Neural cell (in vitro differentiated cells): ENCODE results near the gene IQCN. TPM values are rescaled to one million over a fixed set of nuclear protein-coding genes. Genes with fewer than 3 reads are reported as not detected.

Experiments used
- H2AFZ ChIP-seq: fragments of 200-600, 300-800 bp; sonication (generic), shearing (Covaris generic); 2 replicates; pipeline ENCODE4 v1.6.0; 2014; ENCODE audit warnings: low read depth, mild to moderate bottlenecking, antibody characterized with exemption, low read length, moderate library complexity
- H3F3A ChIP-seq: fragments of 200-600 bp; shearing (Covaris generic); 2 replicates; pipeline ENCODE4 v1.6.1; 2016; ENCODE audit warnings: mild to moderate bottlenecking, moderate library complexity, mixed read lengths, antibody characterized with exemption, low read length; ENCODE audit not compliant: insufficient read depth, poor library complexity, severe bottlenecking
- H3K27ac ChIP-seq: fragments of 200-600, 300-800 bp; sonication (generic), shearing (Covaris generic); 2 replicates; pipeline ENCODE4 v1.5.1; 2014; ENCODE audit warnings: mild to moderate bottlenecking, low read length, moderate library complexity
- H3K27me3 ChIP-seq: fragments of 300-800, 200-600 bp; sonication (generic), shearing (Covaris generic); 2 replicates; pipeline ENCODE4 v1.6.0; 2014; ENCODE audit warnings: mild to moderate bottlenecking, low read depth, low read length, moderate library complexity; ENCODE audit not compliant: insufficient read depth
- H3K36me3 ChIP-seq: fragments of 300-800, 200-600 bp; sonication (generic), shearing (Covaris generic); 2 replicates; pipeline ENCODE4 v1.5.1; 2014; ENCODE audit warnings: mild to moderate bottlenecking, antibody characterized with exemption, low read length, moderate library complexity; ENCODE audit not compliant: insufficient read depth
- H3K4me2 ChIP-seq: fragments of 300-800, 200-600 bp; sonication (generic), shearing (Covaris generic); 2 replicates; pipeline ENCODE4 v1.6.0; 2014; ENCODE audit warnings: mild to moderate bottlenecking, low read length
- H3K4me3 ChIP-seq: fragments of 300-800, 200-600 bp; sonication (generic), shearing (Covaris generic); 2 replicates; pipeline ENCODE4 v1.5.1; 2014; ENCODE audit warnings: mild to moderate bottlenecking, low read length, moderate library complexity
- H3K79me2 ChIP-seq: fragments of 200-600 bp; shearing (Covaris generic); replicated peaks from 2 replicates; pipeline ENCODE4 v1.6.0; 2014; ENCODE audit warnings: mild to moderate bottlenecking, low read length, moderate library complexity; ENCODE audit not compliant: insufficient read depth
- H3K9ac ChIP-seq: fragments of 300-800, 200-600 bp; sonication (generic), shearing (Covaris generic); 2 replicates; pipeline ENCODE4 v1.6.1; 2016; ENCODE audit warnings: mild to moderate bottlenecking, low read length, mixed read lengths
- H3K9me2 ChIP-seq: fragments of 200-600 bp; shearing (Covaris generic); 2 replicates; pipeline ENCODE4 v1.6.1; 2016; ENCODE audit warnings: mild to moderate bottlenecking, low read length, mixed read lengths; ENCODE audit not compliant: insufficient read depth
- H3K9me3 ChIP-seq: fragments of 200-600, 300-800 bp; sonication (generic), shearing (Covaris generic); 2 replicates; pipeline ENCODE4 v1.6.1; 2016; ENCODE audit warnings: mild to moderate bottlenecking, mixed run types, low read length, moderate library complexity, mixed read lengths
- H4K20me1 ChIP-seq: fragments of 200-600 bp; shearing (Covaris generic); 2 replicates; pipeline ENCODE4 v1.6.1; 2016; ENCODE audit warnings: mild to moderate bottlenecking, mixed run types; ENCODE audit not compliant: insufficient read depth
- CTCF ChIP-seq: fragments of 450-650 bp; IDR thresholded peaks from 2 replicates; pipeline ENCODE4 v1.5.1; 2014; ENCODE audit warnings: antibody characterized with exemption, mild to moderate bottlenecking, moderate library complexity; ENCODE audit not compliant: poor library complexity, severe bottlenecking
- EP300 ChIP-seq: fragments of 450-650 bp; conservative IDR thresholded peaks from 2 replicates; pipeline ENCODE4 v1.6.1; 2014; ENCODE audit warnings: antibody characterized with exemption, mild to moderate bottlenecking, moderate library complexity; ENCODE audit not compliant: poor library complexity, severe bottlenecking
- EZH2 ChIP-seq: fragments of 200-600, 300-800 bp; shearing (Covaris generic), sonication (generic); IDR thresholded peaks from 2 replicates; pipeline ENCODE4 v1.6.1; 2014; ENCODE audit warnings: antibody characterized with exemption, low read length, borderline replicate concordance, mild to moderate bottlenecking; ENCODE audit not compliant: insufficient read depth, poor library complexity, severe bottlenecking
- MXI1 ChIP-seq: fragments of 450-650 bp; conservative IDR thresholded peaks from 2 replicates; pipeline ENCODE4 v1.6.1; 2014; ENCODE audit warnings: antibody characterized with exemption, mild to moderate bottlenecking; ENCODE audit not compliant: poor library complexity, severe bottlenecking
- POLR2AphosphoS5 ChIP-seq: IDR thresholded peaks from 2 replicates; pipeline ENCODE4 v1.6.1; 2012
- RAD21 ChIP-seq: fragments of 450-650 bp; conservative IDR thresholded peaks from 2 replicates; pipeline ENCODE4 v1.6.1; 2014; ENCODE audit warnings: antibody characterized with exemption, mild to moderate bottlenecking, moderate library complexity
- REST ChIP-seq: IDR thresholded peaks from 2 replicates; pipeline ENCODE4 v1.6.1; 2012; ENCODE audit warnings: borderline replicate concordance
- SMC3 ChIP-seq: fragments of 450-650 bp; conservative IDR thresholded peaks from 2 replicates; pipeline ENCODE4 v1.6.1; 2014; ENCODE audit warnings: antibody characterized with exemption, mild to moderate bottlenecking, moderate library complexity; ENCODE audit not compliant: poor library complexity
- TAF1 ChIP-seq: IDR thresholded peaks from 2 replicates; pipeline ENCODE4 v1.6.1; 2012; ENCODE audit warnings: low read depth
- polyA plus RNA-seq: library from polyadenylated mRNA; depleted of rRNA; stranded (reverse); fragments of >200 nt; gene quantifications from 2 replicates; pipeline ENCODE4 v1.2.3, GENCODE V29; 2014

IQCN gene
- polyA plus RNA-seq, 1 donor from 2014 or later, result 2.5 TPM

GRCh38 chr19:18261474-18261873 lies 12.8 kb downstream of the IQCN start (continued):
- TF ChIP-seq SMC3, result no peak

GRCh38 chr19:18259893-18260292 lies 14.4 kb downstream of the IQCN start:
- Histone ChIP-seq H3K9me3 (no peaks in the 10 kb centered on the region), H3K4me3 (no peak overlapping the region), H4K20me1 (no peaks in the 10 kb centered on the region), H2AFZ (no peak overlapping the region), H3K27me3 (no peaks in the 10 kb centered on the region), H3K9me2 (no peaks in the 10 kb centered on the region), H3K36me3 (no peaks in the 10 kb centered on the region), H3F3A (no peaks in the 10 kb centered on the region), H3K9ac (no peak overlapping the region), H3K79me2 (no peaks in the 10 kb centered on the region), H3K4me2 (no peak overlapping the region), H3K27ac (no peak overlapping the region)
- TF ChIP-seq SMC3, result no peak
- TF ChIP-seq POLR2AphosphoS5, result no peak
- TF ChIP-seq CTCF, result no peak
- no peak for TF ChIP-seq EP300
- TF ChIP-seq MXI1, result no peak
- no peak for TF ChIP-seq REST
- TF ChIP-seq EZH2, result no peak

- no peak for TF ChIP-seq TAF1
- no peak for TF ChIP-seq EZH2
- TF ChIP-seq EP300, result no peak
- TF ChIP-seq POLR2AphosphoS5, result no peak
- TF ChIP-seq CTCF, result no peak
- TF ChIP-seq RAD21, result no peak
- TF ChIP-seq MXI1, result no peak
- no peak for TF ChIP-seq SMC3
- no peak for TF ChIP-seq REST
- H3K27ac ChIP-seq, result no peak overlapping the region
- H4K20me1 ChIP-seq, result no peaks in the 10 kb centered on the region
- H3F3A ChIP-seq, result no peaks in the 10 kb centered on the region
- H3K9me2 ChIP-seq, result no peaks in the 10 kb centered on the region
- H3K79me2 ChIP-seq, result no peaks in the 10 kb centered on the region
- no peak overlapping the region for H2AFZ ChIP-seq
- H3K4me2 ChIP-seq, result no peak overlapping the region
- H3K36me3 ChIP-seq, result no peaks in the 10 kb centered on the region
- H3K27me3 ChIP-seq, result peaks cover 11% of the 10 kb centered on the region
- no peak overlapping the region for H3K9ac ChIP-seq
- H3K4me3 ChIP-seq, result no peak overlapping the region
- no peaks in the 10 kb centered on the region for H3K9me3 ChIP-seq
Measured at GRCh38 chr19:18257503-18258470, 16.5 kb downstream of the IQCN start.
